H9 (cell line): Measurements from ENCODE around the gene ABCA13. TPM values are rescaled to one million over a fixed set of nuclear protein-coding genes. Genes with fewer than 3 reads are reported as not detected.

ENCODE experiments used
- DNase-seq: peaks from one replicate; pipeline ENCODE4 v3.0.0-alpha.2; 2017
- H2AFZ ChIP-seq: one replicate; pipeline ENCODE4 v1.6.1; 2013; ENCODE audit warnings: mild to moderate bottlenecking, low read length, control low read depth, moderate library complexity
- H2AK5ac ChIP-seq: 2 replicates; pipeline ENCODE4 v1.6.1; 2013; ENCODE audit warnings: low read length, control low read depth, mixed read lengths; ENCODE audit not compliant: insufficient read length
- H2BK120ac ChIP-seq: one replicate; pipeline ENCODE4 v1.6.1; 2013; ENCODE audit warnings: low read depth, mild to moderate bottlenecking, low read length, control low read depth, inconsistent platforms; ENCODE audit not compliant: poor library complexity, severe bottlenecking
- H2BK12ac ChIP-seq: 2 replicates; pipeline ENCODE4 v1.6.1; 2013; ENCODE audit warnings: low read length, control low read depth, mixed read lengths, low read depth; ENCODE audit not compliant: insufficient read length
- H2BK15ac ChIP-seq: 2 replicates; pipeline ENCODE4 v1.6.1; 2013; ENCODE audit warnings: low read depth, low read length, control low read depth
- H2BK20ac ChIP-seq: one replicate; pipeline ENCODE4 v1.6.1; 2013; ENCODE audit warnings: low read depth, mild to moderate bottlenecking, low read length, control low read depth, inconsistent platforms; ENCODE audit not compliant: poor library complexity, severe bottlenecking
- H2BK5ac ChIP-seq: 2 replicates; pipeline ENCODE4 v1.6.1; 2013; ENCODE audit warnings: low read length, control low read depth, mixed read lengths; ENCODE audit not compliant: insufficient read length
- H3K14ac ChIP-seq: 2 replicates; pipeline ENCODE4 v1.6.1; 2013; ENCODE audit warnings: low read length, control low read depth; ENCODE audit not compliant: insufficient read depth
- H3K18ac ChIP-seq: 2 replicates; pipeline ENCODE4 v1.6.1; 2013; ENCODE audit warnings: low read depth, mild to moderate bottlenecking, mixed read lengths, low read length, control low read depth; ENCODE audit not compliant: insufficient read length
- H3K23ac ChIP-seq: 2 replicates; pipeline ENCODE4 v1.6.1; 2013; ENCODE audit warnings: low read length, control low read depth, mixed read lengths, low read depth; ENCODE audit not compliant: insufficient read length
- H3K23me2 ChIP-seq: 2 replicates; pipeline ENCODE4 v1.6.1; 2013; ENCODE audit warnings: low read depth, mild to moderate bottlenecking, mixed read lengths, low read length, control low read depth; ENCODE audit not compliant: insufficient read length, poor library complexity, severe bottlenecking
- H3K27ac ChIP-seq: 2 replicates; pipeline ENCODE4 v1.5.1; 2013; ENCODE audit warnings: low read length, control low read depth, mixed read lengths, low read depth; ENCODE audit not compliant: insufficient read length
- H3K27me3 ChIP-seq: 2 replicates; pipeline ENCODE4 v1.6.1; 2013; ENCODE audit warnings: low read length, control low read depth, inconsistent platforms; ENCODE audit not compliant: insufficient read depth
- H3K4ac ChIP-seq: 2 replicates; pipeline ENCODE4 v1.6.1; 2013; ENCODE audit warnings: low read depth, mild to moderate bottlenecking, control low read depth, inconsistent platforms, low read length, moderate library complexity
- H3K4me1 ChIP-seq: 2 replicates; pipeline ENCODE4 v1.6.1; 2013; ENCODE audit warnings: low read length, control low read depth, inconsistent platforms; ENCODE audit not compliant: insufficient read depth
- H3K4me2 ChIP-seq: 2 replicates; pipeline ENCODE4 v1.6.1; 2013; ENCODE audit warnings: low read length, control low read depth, mixed read lengths; ENCODE audit not compliant: insufficient read length, insufficient read depth
- H3K56ac ChIP-seq: 2 replicates; pipeline ENCODE4 v1.6.1; 2013; ENCODE audit warnings: low read depth, mild to moderate bottlenecking, mixed read lengths, low read length, control low read depth; ENCODE audit not compliant: insufficient read length
- H3K79me1 ChIP-seq: 2 replicates; pipeline ENCODE4 v1.6.1; 2013; ENCODE audit warnings: low read depth, mild to moderate bottlenecking, moderate library complexity, low read length, control low read depth, inconsistent platforms; ENCODE audit not compliant: insufficient read depth, poor library complexity, severe bottlenecking
- H3K79me2 ChIP-seq: 2 replicates; pipeline ENCODE4 v1.6.1; 2013; ENCODE audit warnings: low read length, control low read depth, inconsistent platforms; ENCODE audit not compliant: insufficient read depth
- H3K9ac ChIP-seq: 2 replicates; pipeline ENCODE4 v1.6.1; 2013; ENCODE audit warnings: low read length, control low read depth, mixed read lengths; ENCODE audit not compliant: insufficient read length; ENCODE audit errors: extremely low read depth
- H3K9me3 ChIP-seq: one replicate; pipeline ENCODE4 v1.6.1; 2013; ENCODE audit warnings: low read depth, low read length, inconsistent platforms; ENCODE audit not compliant: control insufficient read depth
- H3T11ph ChIP-seq: one replicate; pipeline ENCODE4 v1.6.1; 2013; ENCODE audit warnings: mild to moderate bottlenecking, low read length, control low read depth, inconsistent platforms
- H4K20me1 ChIP-seq: one replicate; pipeline ENCODE4 v1.6.1; 2013; ENCODE audit not compliant: control insufficient read depth, insufficient read length, insufficient read depth
- H4K5ac ChIP-seq: 2 replicates; pipeline ENCODE4 v1.6.1; 2013; ENCODE audit warnings: low read depth, mild to moderate bottlenecking, mixed read lengths, low read length, control low read depth; ENCODE audit not compliant: insufficient read length
- H4K8ac ChIP-seq: replicated peaks from 2 replicates; pipeline ENCODE4 v1.6.1; 2013; ENCODE audit warnings: low read length, control low read depth, mixed read lengths, low read depth; ENCODE audit not compliant: insufficient read length
- H4K91ac ChIP-seq: 2 replicates; pipeline ENCODE4 v1.6.1; 2013; ENCODE audit warnings: low read depth, mild to moderate bottlenecking, moderate library complexity, mixed read lengths, low read length, control low read depth; ENCODE audit not compliant: insufficient read length
- H3K27ac Mint-ChIP-seq, 3 experiments: 2 replicates in 2 of 3; 3 replicates in 1 of 3; pipeline ENCODE4 v1.8.0; 2020 to 2021; ENCODE audit warnings: mixed read lengths in 3 of 3, mild to moderate bottlenecking in 1 of 3, moderate library complexity in 1 of 3
- H3K27me3 Mint-ChIP-seq: 2 replicates; pipeline ENCODE4 v1.8.0; 2021; ENCODE audit warnings: low read depth, mild to moderate bottlenecking, moderate library complexity, mixed read lengths
- H3K36me3 Mint-ChIP-seq, 3 experiments: 2 replicates in 2 of 3; 3 replicates in 1 of 3; pipeline ENCODE4 v1.8.0; 2020 to 2021; ENCODE audit warnings: low read depth in 3 of 3, mixed read lengths in 3 of 3; ENCODE audit not compliant: insufficient read depth in 1 of 3
- H3K4me1 Mint-ChIP-seq, 2 experiments: 2 replicates each; pipeline ENCODE4 v1.8.0; 2020; ENCODE audit warnings: mixed read lengths in 2 of 2
- H3K4me3 Mint-ChIP-seq, 2 experiments: 2 replicates in 1 of 2; 3 replicates in 1 of 2; pipeline ENCODE4 v1.8.0; 2020 to 2021; ENCODE audit warnings: mild to moderate bottlenecking in 2 of 2, mixed read lengths in 2 of 2, moderate library complexity in 1 of 2
- H3K9me3 Mint-ChIP-seq, 2 experiments: 2 replicates in 1 of 2; 3 replicates in 1 of 2; pipeline ENCODE4 v1.8.0; 2020; ENCODE audit warnings: mild to moderate bottlenecking in 2 of 2, mixed read lengths in 2 of 2, moderate library complexity in 1 of 2
- CTCF ChIP-seq: fragments of 200-600 bp; sonication (generic); conservative IDR thresholded peaks from 3 replicates; pipeline ENCODE4 v1.8.0; 2021; ENCODE audit warnings: antibody characterized with exemption, mild to moderate bottlenecking
- WGBS: extraction: QIAGEN DNeasy Blood & Tissue Kit; methylation state at CpG from one replicate; pipeline ENCODE4 v1.1.7; 2013; ENCODE audit warnings: missing lambda C conversion rate, low lambda C conversion rate, mixed read lengths; ENCODE audit not compliant: insufficient read length; ENCODE audit errors: extremely low coverage; 5-methylcytosine and 5-hydroxymethylcytosine counted together
- total RNA-seq: library from RNA; stranded (reverse); gene quantifications from 2 replicates; pipeline ENCODE4 v1.2.1, GENCODE V29; 2021

ABCA13 gene
- total RNA-seq, 1 experiment from 2014 or later, result 0.11 TPM

- no peak overlapping the region for H2AFZ ChIP-seq
- Mint-ChIP-seq H3K27me3 (no peaks in the 10 kb centered on the region; the same call in 1 of the 2 replicates), H3K27ac (no peak overlapping the region), H3K4me1 (peaks cover 0 to 6% of the 10 kb centered on the region in 2 experiments; a peak in 3 of 4 replicates), H3K9me3 (no peaks in the 10 kb centered on the region), H3K36me3 (no peaks in the 10 kb centered on the region), H3K4me3 (no peak overlapping the region)
- H3K79me1 ChIP-seq, result no peaks in the 10 kb centered on the region
- H2BK120ac ChIP-seq, result no peak overlapping the region
- no peak overlapping the region for H4K5ac ChIP-seq
- H3T11ph ChIP-seq, result no peak overlapping the region
- H4K91ac ChIP-seq, result no peak overlapping the region
- no peak overlapping the region for H2BK12ac ChIP-seq
- H2BK20ac ChIP-seq, result no peak overlapping the region
- no peak overlapping the region for H3K4ac ChIP-seq
- H3K9ac ChIP-seq, result no peak overlapping the region
- no peaks in the 10 kb centered on the region for H3K27me3 ChIP-seq
- TF ChIP-seq CTCF, result no peak
- H2AK5ac ChIP-seq, result no peak overlapping the region
- H3K14ac ChIP-seq, result no peak overlapping the region
- H4K20me1 ChIP-seq, result no peaks in the 10 kb centered on the region
- H3K27ac ChIP-seq, result no peak overlapping the region
- H2BK15ac ChIP-seq, result no peak overlapping the region
- H3K23ac ChIP-seq, result no peak overlapping the region
- H4K8ac ChIP-seq, result no peak overlapping the region
- H3K79me2 ChIP-seq, result no peaks in the 10 kb centered on the region
- H3K4me2 ChIP-seq, result no peak overlapping the region
- no peaks in the 10 kb centered on the region for H3K9me3 ChIP-seq
- H2BK5ac ChIP-seq, result no peak overlapping the region
- H3K4me1 ChIP-seq, result no peaks in the 10 kb centered on the region
- H3K18ac ChIP-seq, result no peak overlapping the region
- no CpG with 5 or more reads among the region's 4 CpGs for WGBS
- no peak for DNase-seq
- no peaks in the 10 kb centered on the region for H3K23me2 ChIP-seq
- H3K56ac ChIP-seq, result no peak overlapping the region
Measured at GRCh38 chr7:48506569-48506968, 335.3 kb downstream of the ABCA13 start.
